ENCODE data around the gene ITGAE.

DNA sequence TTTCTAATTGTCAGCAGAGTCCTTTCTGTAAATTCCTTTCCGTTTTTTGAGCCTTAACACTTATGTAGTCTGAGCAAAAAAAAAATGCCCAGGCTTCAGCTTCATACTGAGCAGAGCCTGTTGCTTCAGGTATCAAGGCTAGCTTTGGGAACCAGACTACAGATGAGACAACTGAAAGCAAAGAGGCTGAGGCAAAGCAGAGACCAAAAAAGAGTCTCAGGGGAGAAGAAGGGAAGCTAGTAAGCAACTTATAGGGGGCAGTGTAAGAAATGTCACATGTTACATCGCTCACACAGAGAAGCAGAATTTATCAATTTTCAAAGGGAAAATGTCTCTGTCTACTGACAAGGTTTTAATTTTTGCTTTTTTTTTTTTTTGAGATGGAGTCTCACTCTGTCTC is 73.9 kb downstream of the ITGAE start:
- no peak for TF ChIP-seq ZNF70 (CRISPR knock-in tag; IDR thresholded peaks at IDR 0.05)
- TF ChIP-seq, protein P1, sequence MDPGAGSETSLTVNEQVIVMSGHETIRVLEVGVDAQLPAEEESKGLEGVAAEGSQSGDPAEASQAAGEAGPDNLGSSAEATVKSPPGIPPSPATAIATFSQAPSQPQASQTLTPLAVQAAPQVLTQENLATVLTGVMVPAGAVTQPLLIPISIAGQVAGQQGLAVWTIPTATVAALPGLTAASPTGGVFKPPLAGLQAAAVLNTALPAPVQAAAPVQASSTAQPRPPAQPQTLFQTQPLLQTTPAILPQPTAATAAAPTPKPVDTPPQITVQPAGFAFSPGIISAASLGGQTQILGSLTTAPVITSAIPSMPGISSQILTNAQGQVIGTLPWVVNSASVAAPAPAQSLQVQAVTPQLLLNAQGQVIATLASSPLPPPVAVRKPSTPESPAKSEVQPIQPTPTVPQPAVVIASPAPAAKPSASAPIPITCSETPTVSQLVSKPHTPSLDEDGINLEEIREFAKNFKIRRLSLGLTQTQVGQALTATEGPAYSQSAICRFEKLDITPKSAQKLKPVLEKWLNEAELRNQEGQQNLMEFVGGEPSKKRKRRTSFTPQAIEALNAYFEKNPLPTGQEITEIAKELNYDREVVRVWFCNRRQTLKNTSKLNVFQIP (CRISPR knock-in tag; IDR thresholded peaks at IDR 0.05; ENCODE audit: borderline replicate concordance, low read depth), result no peak
